CD4-positive, alpha-beta T cell treated with Interleukin-17A for 1 hour (primary cell): ENCODE results near the gene CSTF2.

Experiments
- DNase-seq: peaks from one replicate; pipeline ENCODE4 v3.0.0-alpha.2; 2020

The CSTF2 gene

GRCh38 chrX:100871594-100872560 lies 51.7 kb downstream of the CSTF2 start:
- DNase-seq: no peak

GRCh38 chrX:100874325-100874724 lies 54.1 kb downstream of the CSTF2 start, which contains the start of gene NOX1:
TSS of gene NOX1 (minus strand) at chrX:100874359. CDS start at chrX:100874139, 220 bp downstream.
- no peak for DNase-seq

GRCh38 chrX:100880368-100880767 lies 60.2 kb downstream of the CSTF2 start:
- DNase-seq: no peak

GRCh38 chrX:100883654-100884053 lies 63.5 kb downstream of the CSTF2 start:
- no peak for DNase-seq
